Naive thymus-derived CD8-positive, alpha-beta T cell (primary cell): ENCODE data around the gene HGFAC. TPM values are rescaled to one million over a fixed set of nuclear protein-coding genes. Genes with fewer than 3 reads are reported as not detected.
A peak's percentile ranks its signal among the peaks of the same experiment; 100 is the strongest.

Experiments used
- ATAC-seq, 2 donors: fragments of 150-1000 bp; cut with Tn5 transposase in 1 of 2; sonication (Bioruptor Pico), chemical (Tn5 transposase) in 1 of 2; 1 replicate in 1 of 2; 2 replicates in 1 of 2; pipeline ENCODE4 v1.10.0; 2021; ENCODE audit warnings: mild to moderate bottlenecking in 2 of 2, moderate library complexity in 2 of 2
- POLR2A ChIA-PET: fragments of 350-600 bp; sonication (Branson Sonifier 250); formaldehyde crosslinking; loops from one replicate; lab custom pipeline; 2021; ENCODE audit warnings: antibody characterized with exemption; lab: Charles Lee
- DNase-seq, 10 donors: peaks; one replicate each; pipeline versions ENCODE4 v3.0.0 to v3.0.0-alpha.2; 2020 to 2022
- H3K27ac Mint-ChIP-seq, 10 donors: one replicate each; pipeline ENCODE4 v1.8.0; 2020 to 2022; ENCODE audit warnings: mild to moderate bottlenecking in 10 of 10, mixed read lengths in 10 of 10, moderate library complexity in 4 of 10, inconsistent platforms in 1 of 10
- H3K27me3 Mint-ChIP-seq, 5 donors: one replicate each; pipeline ENCODE4 v1.8.0; 2021 to 2022; ENCODE audit warnings: mixed read lengths in 5 of 5
- H3K36me3 Mint-ChIP-seq, 3 donors: one replicate each; pipeline ENCODE4 v1.8.0; 2020 to 2022; ENCODE audit warnings: mixed read lengths in 3 of 3, mild to moderate bottlenecking in 2 of 3, inconsistent platforms in 1 of 3
- H3K4me1 Mint-ChIP-seq, 4 donors: one replicate each; pipeline ENCODE4 v1.8.0; 2021 to 2022; ENCODE audit warnings: mixed read lengths in 4 of 4
- H3K4me3 Mint-ChIP-seq, 10 donors: one replicate each; pipeline ENCODE4 v1.8.0; 2020 to 2022; ENCODE audit warnings: mild to moderate bottlenecking in 10 of 10, mixed read lengths in 10 of 10, moderate library complexity in 6 of 10, inconsistent platforms in 1 of 10
- H3K9me3 Mint-ChIP-seq, 9 donors: one replicate each; pipeline ENCODE4 v1.8.0; 2020 to 2022; ENCODE audit warnings: mixed read lengths in 9 of 9, mild to moderate bottlenecking in 3 of 9, inconsistent platforms in 1 of 9, moderate library complexity in 1 of 9
- polyA plus RNA-seq, 3 donors: library from polyadenylated mRNA; unstranded; fragments of 300-500 nt; fragmentation: Illumina TruSeq; gene quantifications; one replicate each; pipeline ENCODE4 v1.2.3, GENCODE V29; 2021
- total RNA-seq, 8 experiments: library from RNA in 2 of 8; stranded (reverse) in 2 of 8; gene quantifications; one replicate each; pipeline ENCODE4 v1.2.3 and lab custom pipeline; 2021 to 2026

The HGFAC gene
- total and polyA plus RNA-seq, 5 experiments from 2014 or later: not detected

GRCh38 chr4:3480528-3481112 lies 38.9 kb downstream of the HGFAC start:
- Mint-ChIP-seq H3K36me3 (no peaks in the 10 kb centered on the region), H3K4me1 (peaks cover 1 to 9% (median 6%) of the 10 kb centered on the region in 4 donors), H3K27me3 (peaks cover 5 to 57% (median 19%) of the 10 kb centered on the region in 5 donors), H3K4me3 (no peak overlapping the region), H3K9me3 (no peaks in the 10 kb centered on the region), H3K27ac (no peak overlapping the region)
- ATAC-seq (peak; percentile 86 to 87), DNase-seq (peak; percentile 43 to 81 (median 70))
- POLR2A ChIA-PET: no interaction called here

DNA sequence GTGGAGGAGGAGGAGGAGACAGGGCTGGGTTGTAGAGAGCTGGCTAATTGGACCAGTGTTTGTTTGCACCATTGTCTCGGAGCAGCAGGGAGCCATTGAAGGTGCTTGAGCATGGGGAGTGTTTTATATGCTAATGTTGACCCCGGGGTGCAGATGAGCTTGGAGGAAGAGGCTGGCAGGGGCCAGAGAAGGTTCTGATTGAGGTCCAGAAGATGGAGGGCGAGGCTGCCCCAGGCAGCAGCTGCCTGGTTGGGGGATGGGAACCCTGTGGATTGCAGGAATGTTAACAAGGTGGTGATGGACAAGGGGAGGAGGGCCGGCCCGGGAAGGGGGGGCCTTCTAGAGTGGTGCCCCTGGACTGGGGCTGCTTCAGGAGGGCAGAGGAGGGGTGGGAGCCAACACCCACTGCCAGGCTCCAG lies 39.4 kb downstream of the HGFAC start:
- Mint-ChIP-seq H3K9me3 (no peaks in the 10 kb centered on the region), H3K36me3 (no peaks in the 10 kb centered on the region), H3K4me1 (peaks cover 1 to 9% (median 6%) of the 10 kb centered on the region in 4 donors), H3K27me3 (peaks cover 5 to 57% (median 19%) of the 10 kb centered on the region in 5 donors), H3K4me3 (no peak overlapping the region), H3K27ac (no peak overlapping the region)
- ATAC-seq (no peak), DNase-seq (no peak)
- POLR2A ChIA-PET: no interaction called here

DNA sequence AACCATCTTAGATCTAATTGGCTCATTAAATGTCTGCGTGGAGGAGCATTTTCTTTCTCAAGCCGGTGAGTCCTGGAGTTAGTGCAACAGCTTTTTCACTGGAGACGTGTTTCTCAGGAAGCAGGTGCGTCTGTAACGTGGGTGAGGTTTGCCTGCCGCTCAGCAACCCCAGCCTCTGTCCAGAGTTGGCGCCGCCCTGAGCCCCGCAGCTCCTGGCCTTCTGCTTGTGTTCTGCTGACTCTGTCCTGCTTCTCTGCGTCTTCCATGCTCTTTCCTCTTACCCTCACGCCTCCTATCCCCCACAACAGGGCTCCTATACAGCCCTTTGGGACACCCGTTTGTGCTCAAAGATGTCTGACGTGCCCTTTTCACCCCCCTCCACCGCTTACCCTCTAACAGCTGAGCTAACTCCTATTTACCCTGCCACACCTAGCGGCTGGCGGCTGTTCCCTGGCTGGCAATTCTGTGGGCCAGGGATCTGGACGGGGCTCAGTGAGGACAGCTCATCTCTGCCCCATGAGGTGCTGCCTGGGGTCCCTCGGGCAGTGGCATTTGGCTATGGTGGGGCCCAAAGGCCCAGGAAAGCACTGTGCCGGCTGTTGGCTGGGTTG lies 40.1 kb downstream of the HGFAC start:
- no peaks in the 10 kb centered on the region for H3K9me3 Mint-ChIP-seq
- POLR2A ChIA-PET: no interaction called here
- no peak for ATAC-seq
- DNase-seq: no peak
- no peak overlapping the region for H3K4me3 Mint-ChIP-seq
- no peaks in the 10 kb centered on the region for H3K36me3 Mint-ChIP-seq
- peaks cover 2 to 13% (median 10%) of the 10 kb centered on the region in 4 donors for H3K4me1 Mint-ChIP-seq
- peak overlapping the region in 1 of 10 donors; percentile 73 for H3K27ac Mint-ChIP-seq
- H3K27me3 Mint-ChIP-seq: peaks cover 7 to 52% (median 19%) of the 10 kb centered on the region in 5 donors

DNA sequence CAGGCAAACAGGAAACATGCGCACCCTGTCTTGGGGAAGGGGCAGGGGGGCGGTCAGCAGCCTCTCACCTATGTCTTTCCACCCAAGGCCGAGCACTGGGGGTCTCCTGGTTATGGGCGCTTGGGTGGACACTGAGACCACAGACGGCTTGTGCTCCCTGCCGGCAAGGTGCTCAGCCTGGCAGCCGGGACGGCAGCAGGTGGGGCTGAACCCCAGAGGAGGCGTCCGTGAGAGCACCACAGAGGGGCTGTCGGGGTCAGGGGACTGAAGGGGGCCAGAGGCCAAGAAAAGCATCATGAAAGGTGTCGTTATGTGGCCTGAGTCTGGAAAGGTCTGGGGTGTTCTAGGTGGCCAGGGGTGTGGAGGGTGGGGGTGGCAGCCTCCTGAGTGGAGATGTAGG lies 40.9 kb downstream of the HGFAC start:
- H3K36me3 Mint-ChIP-seq: no peaks in the 10 kb centered on the region
- POLR2A ChIA-PET: no interaction called here
- ATAC-seq (no peak), DNase-seq (no peak)
- H3K4me1 Mint-ChIP-seq: peaks cover 2 to 13% (median 10%) of the 10 kb centered on the region in 4 donors
- H3K4me3 Mint-ChIP-seq: no peak overlapping the region
- H3K27me3 Mint-ChIP-seq: peaks cover 7 to 47% (median 19%) of the 10 kb centered on the region in 5 donors
- H3K9me3 Mint-ChIP-seq: no peaks in the 10 kb centered on the region
- no peak overlapping the region for H3K27ac Mint-ChIP-seq

- peaks cover 8 to 49% (median 19%) of the 10 kb centered on the region in 5 donors for H3K27me3 Mint-ChIP-seq
- POLR2A ChIA-PET: no interaction called here
- H3K27ac Mint-ChIP-seq: no peak overlapping the region
- peaks cover 2 to 13% (median 10%) of the 10 kb centered on the region in 4 donors for H3K4me1 Mint-ChIP-seq
- no peaks in the 10 kb centered on the region for H3K36me3 Mint-ChIP-seq
- no peak for ATAC-seq
- H3K9me3 Mint-ChIP-seq: no peaks in the 10 kb centered on the region
- DNase-seq: no peak
- H3K4me3 Mint-ChIP-seq: no peak overlapping the region
Measured at GRCh38 chr4:3483471-3483921, 41.7 kb downstream of the HGFAC start.

- Mint-ChIP-seq H3K4me1 (peaks cover 5 to 13% (median 10%) of the 10 kb centered on the region in 4 donors), H3K4me3 (no peak overlapping the region), H3K27me3 (peaks cover 8 to 57% (median 26%) of the 10 kb centered on the region in 5 donors), H3K36me3 (no peaks in the 10 kb centered on the region), H3K27ac (no peak overlapping the region), H3K9me3 (no peaks in the 10 kb centered on the region)
- no peak for ATAC-seq
- no peak for DNase-seq
- POLR2A ChIA-PET: no interaction called here
Measured at GRCh38 chr4:3484057-3484973, 42.5 kb downstream of the HGFAC start.

DNA sequence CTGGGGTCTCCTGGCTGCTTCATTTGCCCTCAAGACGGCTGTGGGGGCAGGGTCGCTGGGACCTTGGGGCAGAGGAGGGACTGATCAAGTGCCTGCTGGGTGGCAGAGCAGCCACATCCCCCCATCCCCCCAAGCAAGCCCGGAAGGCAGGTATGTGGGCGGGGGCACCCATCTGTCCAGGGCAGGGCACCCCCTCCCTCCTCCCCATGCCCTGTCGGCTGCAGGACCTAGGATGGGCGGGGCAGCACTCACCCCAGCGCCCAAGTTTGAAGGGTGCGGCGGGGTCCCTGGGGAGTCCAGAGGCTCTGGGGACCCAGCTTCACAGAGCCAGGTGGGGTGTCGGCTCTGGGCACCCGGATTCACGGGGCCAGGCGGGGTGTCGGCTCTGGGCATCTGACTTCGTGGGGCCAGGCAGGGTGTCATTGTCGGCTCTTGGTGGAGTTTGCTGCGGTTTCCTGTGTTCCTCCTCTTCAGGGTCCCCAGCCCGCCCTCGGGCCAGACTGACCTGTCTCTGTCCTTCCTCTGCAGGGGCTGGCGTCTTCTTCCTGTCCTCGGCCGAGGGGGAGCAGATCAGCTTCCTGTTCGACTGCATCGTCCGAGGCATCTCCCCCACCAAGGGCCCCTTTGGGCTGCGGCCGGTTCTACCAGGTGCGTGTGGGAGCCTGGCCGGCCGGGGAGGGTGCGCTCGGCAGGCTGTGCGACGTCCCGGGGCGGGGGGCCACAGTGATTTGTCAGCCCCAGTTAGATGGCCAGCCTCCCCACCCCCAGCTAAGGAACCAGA lies 43.4 kb downstream of the HGFAC start:
- Mint-ChIP-seq H3K27me3 (peaks cover 8 to 56% (median 31%) of the 10 kb centered on the region in 5 donors), H3K4me3 (peak overlapping the region in 7 of 10 donors; percentile 30 to 67 (median 56)), H3K4me1 (peaks cover 5 to 13% (median 10%) of the 10 kb centered on the region in 4 donors), H3K9me3 (no peaks in the 10 kb centered on the region), H3K27ac (no peak overlapping the region), H3K36me3 (no peaks in the 10 kb centered on the region)
- ATAC-seq: no peak
- DNase-seq: no peak
- POLR2A ChIA-PET: no interaction called here

DNA sequence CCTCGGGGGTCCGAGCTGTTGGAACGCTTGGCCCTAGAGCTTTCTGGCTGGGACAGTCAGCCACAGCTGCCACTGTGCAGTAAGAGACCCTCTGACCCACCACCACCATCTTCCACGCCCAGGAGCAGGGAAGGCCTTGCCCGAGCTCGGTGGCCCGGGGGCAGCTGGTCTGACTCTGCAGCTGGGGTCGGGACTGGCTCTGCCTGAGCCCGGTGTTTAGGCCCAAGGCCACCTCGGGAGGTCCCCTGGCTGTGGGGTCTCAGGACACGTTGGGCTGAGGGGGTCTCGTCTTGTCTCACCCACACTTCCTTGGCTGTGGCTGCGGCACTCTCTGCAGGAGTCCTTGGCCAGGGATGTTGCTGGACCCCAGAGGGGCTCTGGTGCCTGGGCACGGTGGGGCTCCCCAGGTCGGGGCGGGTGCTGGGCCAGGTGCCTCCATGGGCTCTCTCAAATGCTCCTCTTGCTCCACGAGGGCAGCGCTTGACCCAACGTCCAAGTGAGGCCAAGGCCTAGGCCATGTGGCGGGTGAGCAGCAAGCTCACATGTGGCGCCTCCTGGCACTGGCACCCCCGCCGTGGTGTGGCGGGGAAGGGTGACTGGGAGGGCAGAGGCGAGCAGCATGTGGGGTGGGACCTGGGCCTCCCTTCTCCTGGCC lies 44.2 kb downstream of the HGFAC start:
- peaks cover 8 to 48% (median 30%) of the 10 kb centered on the region in 5 donors for H3K27me3 Mint-ChIP-seq
- POLR2A ChIA-PET: no interaction called here
- H3K4me3 Mint-ChIP-seq: peak overlapping the region in 1 of 10 donors; percentile 38
- no peaks in the 10 kb centered on the region for H3K9me3 Mint-ChIP-seq
- ATAC-seq: no peak
- H3K27ac Mint-ChIP-seq: no peak overlapping the region
- no peak for DNase-seq
- peaks cover 5 to 13% (median 10%) of the 10 kb centered on the region in 4 donors for H3K4me1 Mint-ChIP-seq
- no peaks in the 10 kb centered on the region for H3K36me3 Mint-ChIP-seq

DNA sequence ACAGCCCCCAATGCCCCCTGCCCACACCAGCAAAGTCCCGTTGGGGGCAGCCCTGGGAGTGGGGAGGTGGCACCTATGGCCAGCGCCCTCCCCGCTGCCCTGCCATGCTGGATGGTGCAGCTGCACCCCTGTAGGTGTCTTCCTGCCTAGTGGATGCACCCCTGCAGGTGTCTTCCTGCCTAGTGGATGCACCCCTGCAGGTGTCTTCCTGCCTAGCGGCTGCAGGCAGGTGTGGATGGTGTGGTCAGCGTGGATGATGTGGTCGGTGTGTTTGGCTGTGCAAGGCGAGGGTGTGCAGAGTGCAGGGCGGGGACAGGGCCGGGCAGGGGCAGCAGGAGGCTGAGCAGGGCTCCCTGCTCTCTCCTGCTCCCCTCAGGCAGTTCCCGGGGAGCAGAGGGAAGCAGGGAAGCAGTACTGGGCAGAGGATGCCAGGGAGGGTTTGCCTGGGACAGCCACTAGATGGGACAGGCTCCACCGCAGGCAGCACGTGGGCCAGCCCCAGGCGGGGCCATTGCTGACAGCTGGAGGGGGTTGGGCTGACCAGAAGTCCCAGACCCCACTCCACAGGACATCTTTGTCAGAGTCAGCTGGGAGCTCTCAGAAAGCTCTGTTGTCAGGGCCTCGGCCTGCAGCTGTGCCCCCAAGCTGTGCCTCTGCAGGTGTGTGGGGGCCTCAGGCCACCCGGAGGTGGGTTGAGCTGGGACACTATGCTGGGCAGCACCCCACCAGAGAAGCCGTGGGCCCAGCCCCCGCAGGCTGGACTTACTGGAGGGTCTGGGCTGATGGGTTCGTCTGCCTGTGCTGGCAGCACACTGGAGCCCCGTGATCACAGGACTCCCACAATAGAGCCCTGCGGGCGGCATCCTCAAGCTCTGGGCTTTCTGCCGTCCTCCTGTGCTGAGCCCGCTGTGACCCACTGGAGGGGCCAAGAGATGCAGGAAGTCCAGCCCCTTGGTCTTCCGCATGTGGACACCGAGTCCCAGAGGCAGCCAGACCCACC lies 45.1 kb downstream of the HGFAC start:
- peaks cover 5 to 13% (median 10%) of the 10 kb centered on the region in 4 donors for H3K4me1 Mint-ChIP-seq
- DNase-seq (no peak), ATAC-seq (peak in 1 of 2 donors; percentile 24)
- H3K36me3 Mint-ChIP-seq: no peaks in the 10 kb centered on the region
- H3K27me3 Mint-ChIP-seq: peaks cover 8 to 48% (median 33%) of the 10 kb centered on the region in 5 donors
- H3K9me3 Mint-ChIP-seq: no peaks in the 10 kb centered on the region
- H3K27ac Mint-ChIP-seq: no peak overlapping the region
- peak overlapping the region in 1 of 10 donors; percentile 38 for H3K4me3 Mint-ChIP-seq
- POLR2A ChIA-PET: no interaction called here

DNA sequence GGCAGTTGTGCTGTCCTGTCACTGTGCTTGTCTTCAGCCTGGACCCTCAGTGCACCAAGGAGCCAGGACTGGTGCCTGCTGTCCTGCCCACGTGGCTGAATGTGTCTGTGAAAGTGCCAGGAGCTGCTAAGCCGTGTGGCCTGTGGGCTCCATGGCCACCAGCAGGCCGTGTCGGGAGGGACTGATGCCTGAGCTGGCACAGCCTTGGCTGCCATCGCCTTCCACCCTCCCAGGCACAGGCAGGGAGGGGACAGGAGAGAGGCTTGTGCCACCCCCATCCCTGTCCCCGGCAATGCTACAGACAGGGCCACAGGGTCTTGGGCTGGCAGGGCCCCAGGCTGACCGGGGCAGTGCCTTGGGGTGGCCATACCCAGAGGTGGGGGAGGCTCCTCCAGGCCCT lies 46.1 kb downstream of the HGFAC start:
- POLR2A ChIA-PET: no interaction called here
- ATAC-seq: no peak
- peaks cover 0 to 3% (median 0%) of the 10 kb centered on the region in 9 donors for H3K9me3 Mint-ChIP-seq
- H3K27ac Mint-ChIP-seq: no peak overlapping the region
- H3K4me3 Mint-ChIP-seq: no peak overlapping the region
- DNase-seq: no peak
- H3K27me3 Mint-ChIP-seq: peaks cover 8 to 47% (median 33%) of the 10 kb centered on the region in 5 donors
- peaks cover 5 to 13% (median 10%) of the 10 kb centered on the region in 4 donors for H3K4me1 Mint-ChIP-seq
- H3K36me3 Mint-ChIP-seq: no peaks in the 10 kb centered on the region

DNA sequence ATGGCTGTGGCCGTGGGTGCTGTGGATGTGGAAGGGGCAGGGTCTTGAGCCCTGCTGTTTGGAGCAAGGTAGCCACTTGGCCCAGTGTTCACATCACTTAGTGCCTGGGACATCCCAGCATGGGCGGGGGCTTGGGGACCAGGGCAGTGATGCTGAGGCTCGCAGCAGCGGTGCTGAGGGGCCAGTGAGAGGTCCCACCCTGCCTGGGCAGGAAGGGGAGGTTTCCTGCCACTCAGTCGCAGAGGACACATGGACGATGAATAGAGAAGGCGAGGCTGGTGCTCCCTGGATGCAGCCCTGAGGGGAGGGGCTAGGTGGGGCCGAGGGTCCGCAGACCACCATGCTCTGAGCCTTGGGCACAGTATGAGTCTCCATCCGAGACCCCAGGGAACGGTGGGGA lies 47.1 kb downstream of the HGFAC start:
- ATAC-seq: peak in 1 of 2 donors; percentile 6
- no peak for DNase-seq
- Mint-ChIP-seq H3K36me3 (no peaks in the 10 kb centered on the region), H3K27ac (no peak overlapping the region), H3K27me3 (peaks cover 8 to 44% (median 33%) of the 10 kb centered on the region in 5 donors), H3K4me1 (peaks cover 5 to 13% (median 9%) of the 10 kb centered on the region in 4 donors), H3K4me3 (no peak overlapping the region), H3K9me3 (peaks cover 0 to 3% (median 0%) of the 10 kb centered on the region in 9 donors)
- POLR2A ChIA-PET: no interaction called here
